Measurements from ENCODE around the gene PIK3CD. TPM values are rescaled to one million over a fixed set of nuclear protein-coding genes. Genes with fewer than 3 reads are reported as not detected.

The PIK3CD gene
- total RNA-seq, 8 experiments from 2014 or later = 0.80 to 6.8 (median 5.4) TPM

DNA sequence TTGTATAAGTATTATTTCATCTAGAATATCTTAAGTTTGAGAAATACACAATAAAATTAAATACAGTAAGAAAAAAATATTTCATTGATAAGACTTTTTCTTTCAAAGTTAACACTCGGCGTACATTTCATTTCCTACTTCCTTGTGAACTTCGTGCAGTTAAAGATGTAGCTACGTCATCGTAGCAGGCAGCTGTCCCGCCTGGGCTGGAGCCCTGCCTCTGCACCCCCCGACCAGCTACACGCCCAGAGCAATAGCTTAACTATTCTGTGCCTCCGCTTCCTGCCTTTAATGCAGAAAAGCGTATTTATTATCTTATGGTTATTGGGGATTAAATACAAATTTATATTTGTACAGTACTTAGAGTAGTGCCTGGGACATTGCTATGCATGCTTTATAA, 118.8 kb downstream of the PIK3CD start:
- in situ Hi-C loops (cut with MboI; ENCODE audit: low pct_unique_long_range_greater_than_20kb in 2 of 9, low sequenced_read_pairs in 9 of 9, unreplicated experiment in 9 of 9) = no loop called here
- whole genome bisulfite sequencing, 10 experiments = 28 to 100% (median 93%) methylated on average over 1 to 10 of the region's 10 CpGs
- Histone ChIP-seq H3K27ac (no peak overlapping the region), H3K4me3 (no peak overlapping the region), H3K4me1 (replicated peaks in 1 of 2) (peaks cover 0 to 7% of the 10 kb centered on the region in 2 donors)
- ATAC-seq (replicated peaks in 6 of 8) = peak in 1 of 8 experiments; percentile 83

DNA sequence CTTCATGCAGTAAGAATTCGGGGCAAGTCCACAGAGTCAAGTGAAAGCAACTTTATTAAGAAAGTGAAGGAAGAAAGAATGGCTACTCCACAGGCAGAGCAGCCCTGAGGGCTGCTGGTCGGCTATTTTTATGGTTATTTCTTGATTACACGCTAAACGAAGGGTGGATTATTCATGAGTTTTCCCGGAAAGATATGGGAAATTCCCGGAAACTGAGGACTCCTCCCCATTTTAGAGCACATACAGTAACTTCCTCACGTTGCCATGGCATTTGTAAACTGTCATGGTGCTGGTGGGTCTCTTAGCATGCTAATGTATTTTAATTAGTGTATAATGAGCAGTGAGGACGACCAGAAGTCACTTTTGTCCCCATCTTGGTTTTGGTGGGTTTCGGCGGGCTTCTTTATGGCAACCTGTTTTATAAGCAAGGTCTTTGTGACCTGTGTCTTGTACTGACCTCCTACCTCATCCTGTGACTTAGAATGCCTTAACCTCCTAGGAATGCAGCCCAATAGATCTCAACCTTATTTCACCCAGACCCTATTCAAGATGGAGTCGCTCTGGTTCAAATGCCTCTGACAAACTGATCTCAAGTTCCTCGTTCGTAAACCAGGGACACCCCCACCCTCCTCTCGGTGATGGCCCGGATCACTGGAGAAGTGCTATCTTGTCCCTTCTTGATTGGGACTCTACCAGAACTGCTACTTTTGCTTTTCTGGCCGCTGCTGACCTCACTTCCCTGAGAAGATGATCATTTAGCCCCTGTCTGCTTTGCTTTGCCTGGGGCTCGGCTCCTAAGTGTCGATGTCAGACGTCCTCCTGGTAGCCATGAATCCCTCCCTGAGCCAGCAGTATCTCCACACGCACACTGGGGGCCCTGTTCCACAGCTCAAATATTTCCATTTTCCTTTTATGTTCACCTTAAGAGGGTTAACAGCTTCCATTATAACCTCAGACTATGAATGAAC, 123.5 kb downstream of the PIK3CD start:
- ATAC-seq (replicated peaks in 6 of 8) = peak in 3 of 8 experiments; percentile 56 to 64 (median 58)
- WGBS, 10 experiments = 67 to 100% (median 86%) methylated on average over 2 to 18 of the region's 20 CpGs
- in situ Hi-C loops (cut with MboI; ENCODE audit: low pct_unique_long_range_greater_than_20kb in 2 of 9, low sequenced_read_pairs in 9 of 9, unreplicated experiment in 9 of 9) = no loop called here
- Histone ChIP-seq H3K27ac (no peak overlapping the region), H3K4me1 (replicated peaks in 1 of 2) (no peaks in the 10 kb centered on the region), H3K4me3 (no peak overlapping the region)

DNA sequence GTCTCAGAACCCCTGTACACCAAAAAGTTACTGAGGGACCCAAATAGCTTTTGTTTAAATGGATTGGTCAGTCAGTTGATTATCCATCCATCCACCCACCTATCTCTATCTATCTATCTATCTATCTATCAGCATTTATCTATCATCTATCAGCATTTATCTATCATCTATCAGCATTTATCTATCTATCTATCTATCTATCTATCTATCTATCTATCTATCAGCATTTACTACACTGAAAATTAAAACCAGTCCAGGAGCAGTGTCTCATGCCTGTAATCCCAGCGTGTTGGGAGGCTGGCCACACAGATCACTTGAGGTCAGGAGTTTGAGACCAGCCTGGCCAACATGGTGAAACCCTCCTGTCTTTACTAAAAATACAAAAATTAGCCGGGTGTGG, 125.2 kb downstream of the PIK3CD start:
- H3K4me3 ChIP-seq = no peak overlapping the region
- no peaks in the 10 kb centered on the region for H3K4me1 ChIP-seq (replicated peaks in 1 of 2)
- no peak overlapping the region for H3K27ac ChIP-seq
- no peak for ATAC-seq (replicated peaks in 6 of 8)
- WGBS, 10 experiments = 20 to 100% (median 100%) methylated on average over 1 to 2 of the region's 2 CpGs; no CpG with 5 or more reads in 1 of the 10 experiments
- in situ Hi-C loops (cut with MboI; ENCODE audit: low pct_unique_long_range_greater_than_20kb in 2 of 9, low sequenced_read_pairs in 9 of 9, unreplicated experiment in 9 of 9) = no loop called here

Other genes starting within 250 kb of the PIK3CD start
- 10 to 100 TPM in 4 of 8 experiments, 1 to 10 TPM in 4; 6.6 to 15.9 (median 9.1) TPM for gene SLC25A33, start 112.3 kb upstream of the PIK3CD start, total RNA-seq
- gene TMEM201, start 62.8 kb upstream of the PIK3CD start, total RNA-seq = 10 to 100 TPM in 4 of 8 experiments, 1 to 10 TPM in 4; 5.0 to 20.2 (median 10.7) TPM
- 100 to 1,000 TPM in 5 of 8 experiments, 10 to 100 TPM in 3; 36.6 to 140 (median 112) TPM for gene CLSTN1, start 172.2 kb downstream of the PIK3CD start, total RNA-seq

All from motor neuron (in vitro differentiated cells).